Measurements from ENCODE around the gene SGF29. TPM values are rescaled to one million over a fixed set of nuclear protein-coding genes. Genes with fewer than 3 reads are reported as not detected.
"Not testable (repeated sequence)": the region's sequence is repeated elsewhere in the genome, so short reads cannot be mapped to it uniquely, and the experiment has no call there.

The SGF29 gene
- total and polyA plus RNA-seq, 2 of the 4 experiments (the other 2 are of a cell fraction), result 4.3 to 7.7 TPM

DNA sequence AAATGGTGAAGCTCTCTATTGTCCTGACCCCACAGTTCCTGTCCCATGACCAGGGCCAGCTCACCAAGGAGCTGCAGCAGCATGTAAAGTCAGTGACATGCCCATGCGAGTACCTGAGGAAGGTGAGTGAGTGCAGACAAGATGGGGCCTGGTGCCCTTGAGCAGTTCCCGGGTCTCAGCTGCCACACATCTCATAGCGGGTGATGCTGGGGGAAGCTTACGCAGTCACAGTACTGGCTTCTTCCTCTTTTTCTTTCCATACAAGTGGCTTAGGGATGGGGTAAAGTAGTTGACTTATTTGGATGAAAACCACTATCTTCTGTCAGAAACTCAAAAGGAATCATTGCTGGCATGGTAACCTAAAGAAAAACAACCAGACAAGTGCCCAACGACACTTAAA is 84.6 kb downstream of the SGF29 start:
- H3K14ac ChIP-seq (replicated peaks; ENCODE audit: low read depth, low read length); BruUV-seq (replicated peaks); H4K91ac ChIP-seq (ENCODE audit: insufficient read depth, low read depth, low read length); H2AK9ac ChIP-seq (replicated peaks; ENCODE audit: low read depth, low read length, poor library complexity); ATAC-seq (ENCODE audit: low read depth); H3K27ac ChIP-seq (ENCODE audit: insufficient read depth, low read length); H2AK5ac ChIP-seq (ENCODE audit: low read depth, low read length); H2BK20ac ChIP-seq (ENCODE audit: low read depth, low read length); H2AFZ ChIP-seq (replicated peaks; ENCODE audit: low read length, poor library complexity); POLR2A ChIA-PET (ENCODE audit: unreplicated experiment); H3K23ac ChIP-seq (ENCODE audit: low read depth, low read length); H4K5ac ChIP-seq (ENCODE audit: low read depth, low read length); H2BK5ac ChIP-seq (ENCODE audit: low read depth, low read length, poor library complexity, severe bottlenecking); dilution Hi-C loops (cut with HindIII; ENCODE audit: low sequenced_read_pairs, unreplicated experiment); H3K27me3 ChIP-seq (ENCODE audit: control insufficient read depth, insufficient read depth, low read length); intact Hi-C loops (cut with micrococcal nuclease); H3K9me3 ChIP-seq (ENCODE audit: control insufficient read depth, insufficient read depth, low read length); CTCF ChIA-PET; in situ Hi-C loops (cut with MboI; ENCODE audit: low sequenced_read_pairs); H3K79me1 ChIP-seq (ENCODE audit: low read depth in 1 of 2, low read length in 2 of 2); H4K8ac ChIP-seq (ENCODE audit: low read depth in 2 of 2, low read length in 2 of 2); H3K4me3 ChIP-seq (ENCODE audit: insufficient read depth, low read depth, low read length); DNase-seq; H3K9me1 ChIP-seq (ENCODE audit: insufficient read depth, low read length); H3K4me1 ChIP-seq (ENCODE audit: control insufficient read depth, insufficient read depth, low read length); H2BK120ac ChIP-seq (ENCODE audit: low read depth, low read length); H2BK15ac ChIP-seq (ENCODE audit: low read depth, low read length); H4K20me1 ChIP-seq (ENCODE audit: insufficient read depth, low read length); H3K4me2 ChIP-seq (ENCODE audit: low read depth, low read length); H3K18ac ChIP-seq (ENCODE audit: low read depth, low read length); H3K36me3 ChIP-seq (ENCODE audit: control insufficient read depth, insufficient read depth, low read length); H3K4ac ChIP-seq (ENCODE audit: low read depth, low read length); H3K56ac ChIP-seq (ENCODE audit: extremely low read depth, insufficient read depth, low read length); H3K9ac ChIP-seq (ENCODE audit: low read depth, low read length): not testable (repeated sequence)
- WGBS, 2 experiments (ENCODE audit: extremely low coverage in 2 of 2, insufficient read length in 1 of 2), result no CpG with 5 or more reads among the region's 5 CpGs

GRCh38 chr16:28639959-28640358 is 86.2 kb downstream of the SGF29 start:
- H3K23ac ChIP-seq (ENCODE audit: low read depth, low read length); H3K27me3 ChIP-seq (ENCODE audit: control insufficient read depth, insufficient read depth, low read length); H3K9ac ChIP-seq (ENCODE audit: low read depth, low read length); intact Hi-C loops (cut with micrococcal nuclease); H4K91ac ChIP-seq (ENCODE audit: insufficient read depth, low read depth, low read length); H2BK120ac ChIP-seq (ENCODE audit: low read depth, low read length); H3K36me3 ChIP-seq (ENCODE audit: control insufficient read depth, insufficient read depth, low read length); H3K4me1 ChIP-seq (ENCODE audit: control insufficient read depth, insufficient read depth, low read length); H3K4me2 ChIP-seq (ENCODE audit: low read depth, low read length); H2AFZ ChIP-seq (replicated peaks; ENCODE audit: low read length, poor library complexity); H4K20me1 ChIP-seq (ENCODE audit: insufficient read depth, low read length); BruUV-seq (replicated peaks); H3K4me3 ChIP-seq (ENCODE audit: insufficient read depth, low read depth, low read length); H3K79me1 ChIP-seq (ENCODE audit: low read depth in 1 of 2, low read length in 2 of 2); H2AK9ac ChIP-seq (replicated peaks; ENCODE audit: low read depth, low read length, poor library complexity); H3K27ac ChIP-seq (ENCODE audit: insufficient read depth, low read length); H2BK20ac ChIP-seq (ENCODE audit: low read depth, low read length); H3K9me3 ChIP-seq (ENCODE audit: control insufficient read depth, insufficient read depth, low read length); POLR2A ChIA-PET (ENCODE audit: unreplicated experiment); H2BK5ac ChIP-seq (ENCODE audit: low read depth, low read length, poor library complexity, severe bottlenecking); H2BK15ac ChIP-seq (ENCODE audit: low read depth, low read length); dilution Hi-C loops (cut with HindIII; ENCODE audit: low sequenced_read_pairs, unreplicated experiment); H3K18ac ChIP-seq (ENCODE audit: low read depth, low read length); H4K8ac ChIP-seq (ENCODE audit: low read depth in 2 of 2, low read length in 2 of 2); DNase-seq; H3K4ac ChIP-seq (ENCODE audit: low read depth, low read length); H3K56ac ChIP-seq (ENCODE audit: extremely low read depth, insufficient read depth, low read length); CTCF ChIA-PET; ATAC-seq (ENCODE audit: low read depth); H3K9me1 ChIP-seq (ENCODE audit: insufficient read depth, low read length); in situ Hi-C loops (cut with MboI; ENCODE audit: low sequenced_read_pairs); H3K14ac ChIP-seq (replicated peaks; ENCODE audit: low read depth, low read length); H2AK5ac ChIP-seq (ENCODE audit: low read depth, low read length); H4K5ac ChIP-seq (ENCODE audit: low read depth, low read length): not testable (repeated sequence)
- no CpG with 5 or more reads among the region's 2 CpGs for WGBS, 2 experiments (ENCODE audit: extremely low coverage in 2 of 2, insufficient read length in 1 of 2)

Measured in IMR-90 (cell line).